HEK293T (cell line): ENCODE results near the gene SLC66A2.

Experiments
- ARNT ChIP-seq: fragments of 450-650 bp; IDR thresholded peaks from 2 replicates; pipeline ENCODE4 v1.6.1; 2017; ENCODE audit warnings: mild to moderate bottlenecking
- BHLHE40 ChIP-seq: fragments of 450-650 bp; IDR thresholded peaks from 2 replicates; pipeline ENCODE4 v1.6.1; 2016; ENCODE audit warnings: mild to moderate bottlenecking, moderate library complexity, borderline replicate concordance
- ELF4 ChIP-seq: fragments of 450-650 bp; IDR thresholded peaks from 2 replicates; pipeline ENCODE4 v1.6.1; 2017; ENCODE audit warnings: antibody characterized with exemption
- FOXA1 ChIP-seq: fragments of 450-650 bp; IDR thresholded peaks from 2 replicates; pipeline ENCODE4 v1.6.1; 2016; ENCODE audit warnings: mild to moderate bottlenecking
- FOXK2 ChIP-seq: fragments of 450-650 bp; IDR thresholded peaks from 2 replicates; pipeline ENCODE4 v1.6.1; 2016; ENCODE audit warnings: mild to moderate bottlenecking
- FOXM1 ChIP-seq: fragments of 450-650 bp; IDR thresholded peaks from 2 replicates; pipeline ENCODE4 v1.6.1; 2017; ENCODE audit warnings: mild to moderate bottlenecking, borderline replicate concordance
- L3MBTL2 ChIP-seq: fragments of 450-650 bp; conservative IDR thresholded peaks from 2 replicates; pipeline ENCODE4 v1.6.1; 2016; ENCODE audit warnings: mild to moderate bottlenecking
- NFRKB ChIP-seq: fragments of 450-650 bp; IDR thresholded peaks from 2 replicates; pipeline ENCODE4 v1.6.1; 2016; ENCODE audit warnings: mild to moderate bottlenecking, moderate library complexity
- SP1 ChIP-seq: fragments of 450-650 bp; IDR thresholded peaks from 2 replicates; pipeline ENCODE4 v1.6.1; 2017
- SUZ12 ChIP-seq: fragments of 450-650 bp; IDR thresholded peaks from 2 replicates; pipeline ENCODE4 v1.6.1; 2016; ENCODE audit warnings: mild to moderate bottlenecking
- TARDBP ChIP-seq: fragments of 450-650 bp; IDR thresholded peaks from 2 replicates; pipeline ENCODE4 v1.6.1; 2016
- ZNF384 ChIP-seq: fragments of 450-650 bp; IDR thresholded peaks from 2 replicates; pipeline ENCODE4 v1.6.1; 2016
- TF ChIP-seq, protein P1 (sequence below): fragments of 450-650 bp; IDR thresholded peaks from 2 replicates; pipeline ENCODE4 v1.6.1; 2016

- TF ChIP-seq FOXK2 (no peak), SUZ12 (no peak), TARDBP (no peak), NFRKB (no peak), SP1 (no peak), ELF4 (no peak), ARNT (no peak), FOXM1 (no peak), FOXA1 (no peak), ZNF384 (no peak), BHLHE40 (no peak), L3MBTL2 (no peak)
- TF ChIP-seq, protein P1, sequence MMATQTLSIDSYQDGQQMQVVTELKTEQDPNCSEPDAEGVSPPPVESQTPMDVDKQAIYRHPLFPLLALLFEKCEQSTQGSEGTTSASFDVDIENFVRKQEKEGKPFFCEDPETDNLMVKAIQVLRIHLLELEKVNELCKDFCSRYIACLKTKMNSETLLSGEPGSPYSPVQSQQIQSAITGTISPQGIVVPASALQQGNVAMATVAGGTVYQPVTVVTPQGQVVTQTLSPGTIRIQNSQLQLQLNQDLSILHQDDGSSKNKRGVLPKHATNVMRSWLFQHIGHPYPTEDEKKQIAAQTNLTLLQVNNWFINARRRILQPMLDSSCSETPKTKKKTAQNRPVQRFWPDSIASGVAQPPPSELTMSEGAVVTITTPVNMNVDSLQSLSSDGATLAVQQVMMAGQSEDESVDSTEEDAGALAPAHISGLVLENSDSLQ, result no peak
Observed at GRCh38 chr18:79956276-79956675, 4.8 kb upstream of the SLC66A2 start.
